HepG2 (cell line): ENCODE data around the gene ZC3H4. TPM values are rescaled to one million over a fixed set of nuclear protein-coding genes. Genes with fewer than 3 reads are reported as not detected.

Experiments used
- FOSL1 ChIP-seq: sonication (generic); formaldehyde crosslinking; IDR thresholded peaks from 2 replicates; pipeline ENCODE4 v1.9.0; 2021; ENCODE audit warnings: missing genetic modification reagents, borderline replicate concordance
- GABPA ChIP-seq, 2 experiments: IDR thresholded peaks; 2 replicates each; pipeline ENCODE4 v1.6.1; 2011 to 2016; ENCODE audit warnings: low read depth in 2 of 2, low read length in 1 of 2, missing biosample characterization in 1 of 2, missing genetic modification characterization in 1 of 2
- KAT2B ChIP-seq: fragments of 150-350 bp; IDR thresholded peaks from 2 replicates; pipeline ENCODE4 v1.6.1; 2014; ENCODE audit warnings: low read depth, low read length, borderline replicate concordance
- MTA3 ChIP-seq: sonication (generic); formaldehyde crosslinking; IDR thresholded peaks from 2 replicates; pipeline ENCODE4 v1.4.0; 2020; ENCODE audit warnings: missing genetic modification reagents
- RBFOX2 ChIP-seq: fragments of 200-400 bp; formaldehyde crosslinking; IDR thresholded peaks from 2 replicates; pipeline ENCODE4 v1.6.1; 2017; ENCODE audit warnings: low read depth, mild to moderate bottlenecking, low read length
- SALL2 ChIP-seq: sonication (generic); formaldehyde crosslinking; IDR thresholded peaks from 2 replicates; pipeline ENCODE4 v1.8.1; 2023; ENCODE audit warnings: mild to moderate bottlenecking, missing genetic modification reagents, inconsistent platforms
- YY1 ChIP-seq: IDR thresholded peaks from 2 replicates; pipeline ENCODE4 v1.6.1; 2011; ENCODE audit warnings: low read length, low read depth, moderate library complexity, mild to moderate bottlenecking; ENCODE audit not compliant: insufficient read depth, insufficient replicate concordance
- ZFY ChIP-seq: sonication (generic); formaldehyde crosslinking; IDR thresholded peaks from 2 replicates; pipeline ENCODE4 v1.4.0; 2020; ENCODE audit warnings: missing genetic modification reagents
- ZNF232 ChIP-seq: sonication (generic); formaldehyde crosslinking; IDR thresholded peaks from 2 replicates; pipeline ENCODE4 v1.4.0; 2020; ENCODE audit warnings: missing genetic modification reagents, borderline replicate concordance
- ZNF550 ChIP-seq: sonication (generic); formaldehyde crosslinking; IDR thresholded peaks from 2 replicates; pipeline ENCODE4 v1.4.0; 2020; ENCODE audit warnings: mild to moderate bottlenecking, missing genetic modification reagents, borderline replicate concordance
- ZNF749 ChIP-seq: sonication (generic); formaldehyde crosslinking; IDR thresholded peaks from 2 replicates; pipeline ENCODE4 v1.8.0; 2022; ENCODE audit warnings: mild to moderate bottlenecking, missing genetic modification reagents, moderate library complexity, borderline replicate concordance
- ZNF75D ChIP-seq: sonication (generic); formaldehyde crosslinking; IDR thresholded peaks from 2 replicates; pipeline ENCODE4 v1.8.1; 2023; ENCODE audit warnings: missing genetic modification reagents, mild to moderate bottlenecking, borderline replicate concordance
- polyA plus RNA-seq, 8 experiments: library from polyadenylated mRNA; depleted of rRNA in 3 of 8; stranded (reverse) in 7 of 8; unstranded in 1 of 8; fragments of >200 nt; fragmentation: Illumina TruSeq in 4 of 8; extraction: Trizol in 4 of 8; gene quantifications; 2 replicates each; pipeline versions ENCODE4 v1.2.1 to v1.2.3, GENCODE V29; 2011 to 2016; ENCODE audit warnings: low read depth in 4 of 8, missing spikeins in 1 of 8, mixed read lengths in 1 of 8; ENCODE audit not compliant: insufficient read depth in 1 of 8
- total RNA-seq, 5 experiments: library from RNA; depleted of rRNA; stranded (reverse); fragments of >200 nt; fragmentation: Illumina TruSeq; extraction: Trizol; gene quantifications; 2 replicates each; pipeline ENCODE4 v1.2.3, GENCODE V29; 2016; ENCODE audit warnings: low read depth in 1 of 5
- TF ChIP-seq, protein P1 (sequence below), 2 experiments: sonication (generic) in 1 of 2; formaldehyde crosslinking in 1 of 2; IDR thresholded peaks; 2 replicates each; pipeline versions ENCODE4 v1.4.0 to v1.6.1; 2018 to 2020; ENCODE audit warnings: missing genetic modification reagents in 2 of 2, borderline replicate concordance in 1 of 2, low read depth in 1 of 2, mild to moderate bottlenecking in 1 of 2, missing biosample characterization in 1 of 2
- TF ChIP-seq, protein P2 (sequence below): sonication (generic); formaldehyde crosslinking; IDR thresholded peaks from 2 replicates; pipeline ENCODE4 v1.5.0; 2020; ENCODE audit warnings: missing genetic modification reagents, mild to moderate bottlenecking, borderline replicate concordance
- TF ChIP-seq, protein P3 (sequence below): sonication (generic); formaldehyde crosslinking; IDR thresholded peaks from 2 replicates; pipeline ENCODE4 v1.4.0; 2020; ENCODE audit warnings: missing genetic modification reagents, borderline replicate concordance
- TF ChIP-seq, protein P4 (sequence below): sonication (generic); formaldehyde crosslinking; IDR thresholded peaks from 2 replicates; pipeline ENCODE4 v1.8.1; 2023; ENCODE audit warnings: mild to moderate bottlenecking, missing genetic modification reagents
- TF ChIP-seq, protein P5 (sequence below): sonication (generic); formaldehyde crosslinking; IDR thresholded peaks from 2 replicates; pipeline ENCODE4 v1.4.0; 2020; ENCODE audit warnings: missing genetic modification reagents

The ZC3H4 gene
- total and polyA plus RNA-seq, 2 of the 13 experiments (the other 11 are each of a cell fraction or from before 2014, with no cell fraction given): 1.8 to 10.7 TPM

DNA sequence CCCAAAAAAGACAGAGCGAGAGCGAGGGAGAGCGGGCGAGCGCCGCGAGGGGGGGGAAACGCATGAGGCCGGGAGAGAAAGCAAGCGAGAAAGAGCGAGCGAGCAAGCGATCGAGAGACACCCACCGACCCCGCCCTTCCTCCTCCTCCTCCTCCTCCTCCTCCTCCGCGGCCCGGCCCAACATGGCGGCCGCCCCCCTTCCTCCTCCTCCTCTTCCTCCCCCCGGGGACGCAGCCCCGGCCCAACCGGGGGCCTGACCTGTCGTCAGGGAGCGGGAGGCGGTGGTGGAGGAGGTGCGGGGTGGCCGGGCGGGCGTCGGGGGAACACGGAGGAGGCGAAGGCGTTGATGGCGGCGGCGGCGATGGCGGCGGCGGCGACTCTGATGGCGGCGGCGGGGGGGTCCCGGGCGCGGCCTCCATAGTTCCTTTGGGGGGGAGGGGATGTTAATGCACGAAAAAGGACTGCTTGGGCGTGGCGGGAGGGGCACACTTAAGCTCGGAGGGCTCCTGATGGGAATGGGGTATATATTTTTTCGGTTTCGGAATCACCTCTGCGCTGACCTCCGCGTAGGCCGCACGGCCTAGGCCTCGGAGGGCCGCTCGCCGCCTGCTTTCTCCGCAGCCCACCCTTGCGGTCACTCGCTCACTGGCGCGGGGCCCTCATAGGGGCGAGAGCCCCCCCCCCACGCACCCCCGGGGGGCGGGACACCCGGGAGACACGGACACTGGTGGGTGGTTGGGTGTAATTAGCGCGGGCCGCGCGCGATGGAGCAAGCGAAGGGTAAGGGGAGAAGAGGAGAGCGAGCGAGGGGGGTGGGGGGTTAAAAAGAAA lies 1.2 kb downstream of the ZC3H4 start (continued):
- TF ChIP-seq, protein P1, sequence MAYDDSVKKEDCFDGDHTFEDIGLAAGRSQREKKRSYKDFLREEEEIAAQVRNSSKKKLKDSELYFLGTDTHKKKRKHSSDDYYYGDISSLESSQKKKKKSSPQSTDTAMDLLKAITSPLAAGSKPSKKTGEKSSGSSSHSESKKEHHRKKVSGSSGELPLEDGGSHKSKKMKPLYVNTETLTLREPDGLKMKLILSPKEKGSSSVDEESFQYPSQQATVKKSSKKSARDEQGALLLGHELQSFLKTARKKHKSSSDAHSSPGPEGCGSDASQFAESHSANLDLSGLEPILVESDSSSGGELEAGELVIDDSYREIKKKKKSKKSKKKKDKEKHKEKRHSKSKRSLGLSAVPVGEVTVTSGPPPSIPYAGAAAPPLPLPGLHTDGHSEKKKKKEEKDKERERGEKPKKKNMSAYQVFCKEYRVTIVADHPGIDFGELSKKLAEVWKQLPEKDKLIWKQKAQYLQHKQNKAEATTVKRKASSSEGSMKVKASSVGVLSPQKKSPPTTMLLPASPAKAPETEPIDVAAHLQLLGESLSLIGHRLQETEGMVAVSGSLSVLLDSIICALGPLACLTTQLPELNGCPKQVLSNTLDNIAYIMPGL (CRISPR knock-in tag; IDR thresholded peaks at IDR 0.05; ENCODE audit: borderline replicate concordance in 1 of 2, low read depth in 1 of 2): peak in 1 of 2 experiments; percentile 54; a peak in 2 of 4 replicates
- TF ChIP-seq, protein P2, sequence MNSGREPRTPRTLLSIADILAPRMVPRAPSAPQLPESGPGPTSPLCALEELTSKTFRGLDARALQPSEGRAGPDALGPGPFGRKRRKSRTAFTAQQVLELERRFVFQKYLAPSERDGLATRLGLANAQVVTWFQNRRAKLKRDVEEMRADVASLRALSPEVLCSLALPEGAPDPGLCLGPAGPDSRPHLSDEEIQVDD (CRISPR knock-in tag): peak; percentile 45; the same call in 1 of the 2 replicates
- TF ChIP-seq, protein P3, sequence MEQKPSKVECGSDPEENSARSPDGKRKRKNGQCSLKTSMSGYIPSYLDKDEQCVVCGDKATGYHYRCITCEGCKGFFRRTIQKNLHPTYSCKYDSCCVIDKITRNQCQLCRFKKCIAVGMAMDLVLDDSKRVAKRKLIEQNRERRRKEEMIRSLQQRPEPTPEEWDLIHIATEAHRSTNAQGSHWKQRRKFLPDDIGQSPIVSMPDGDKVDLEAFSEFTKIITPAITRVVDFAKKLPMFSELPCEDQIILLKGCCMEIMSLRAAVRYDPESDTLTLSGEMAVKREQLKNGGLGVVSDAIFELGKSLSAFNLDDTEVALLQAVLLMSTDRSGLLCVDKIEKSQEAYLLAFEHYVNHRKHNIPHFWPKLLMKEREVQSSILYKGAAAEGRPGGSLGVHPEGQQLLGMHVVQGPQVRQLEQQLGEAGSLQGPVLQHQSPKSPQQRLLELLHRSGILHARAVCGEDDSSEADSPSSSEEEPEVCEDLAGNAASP: peak; percentile 31; the same call in 1 of the 2 replicates
- peak; percentile 92 for TF ChIP-seq ZFY (CRISPR knock-in tag)
- TF ChIP-seq FOSL1: no peak
- TF ChIP-seq ZNF749 (CRISPR knock-in tag): peak; percentile 84; the same call in 1 of the 2 replicates
- peak; percentile 96 for TF ChIP-seq YY1
- TF ChIP-seq, protein P4, sequence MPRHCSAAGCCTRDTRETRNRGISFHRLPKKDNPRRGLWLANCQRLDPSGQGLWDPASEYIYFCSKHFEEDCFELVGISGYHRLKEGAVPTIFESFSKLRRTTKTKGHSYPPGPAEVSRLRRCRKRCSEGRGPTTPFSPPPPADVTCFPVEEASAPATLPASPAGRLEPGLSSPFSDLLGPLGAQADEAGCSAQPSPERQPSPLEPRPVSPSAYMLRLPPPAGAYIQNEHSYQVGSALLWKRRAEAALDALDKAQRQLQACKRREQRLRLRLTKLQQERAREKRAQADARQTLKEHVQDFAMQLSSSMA (CRISPR knock-in tag): no peak
- TF ChIP-seq GABPA (IDR thresholded peaks at IDR 0.05; ENCODE audit: low read depth, low read length): no peak
- TF ChIP-seq GABPA (CRISPR knock-in tag; IDR thresholded peaks at IDR 0.05; ENCODE audit: low read depth): peak; percentile 32; the same call in 1 of the 2 replicates
- TF ChIP-seq ZNF550 (CRISPR knock-in tag): 0 out of 2 replicates have a peak, but pooled peaks have one; percentile 19
- 0 out of 2 replicates have a peak, but pooled peaks have one; percentile 79 for TF ChIP-seq ZNF232
- TF ChIP-seq ZNF75D (CRISPR knock-in tag): 0 out of 2 replicates have a peak, but pooled peaks have one; percentile 8
- TF ChIP-seq, protein P5, sequence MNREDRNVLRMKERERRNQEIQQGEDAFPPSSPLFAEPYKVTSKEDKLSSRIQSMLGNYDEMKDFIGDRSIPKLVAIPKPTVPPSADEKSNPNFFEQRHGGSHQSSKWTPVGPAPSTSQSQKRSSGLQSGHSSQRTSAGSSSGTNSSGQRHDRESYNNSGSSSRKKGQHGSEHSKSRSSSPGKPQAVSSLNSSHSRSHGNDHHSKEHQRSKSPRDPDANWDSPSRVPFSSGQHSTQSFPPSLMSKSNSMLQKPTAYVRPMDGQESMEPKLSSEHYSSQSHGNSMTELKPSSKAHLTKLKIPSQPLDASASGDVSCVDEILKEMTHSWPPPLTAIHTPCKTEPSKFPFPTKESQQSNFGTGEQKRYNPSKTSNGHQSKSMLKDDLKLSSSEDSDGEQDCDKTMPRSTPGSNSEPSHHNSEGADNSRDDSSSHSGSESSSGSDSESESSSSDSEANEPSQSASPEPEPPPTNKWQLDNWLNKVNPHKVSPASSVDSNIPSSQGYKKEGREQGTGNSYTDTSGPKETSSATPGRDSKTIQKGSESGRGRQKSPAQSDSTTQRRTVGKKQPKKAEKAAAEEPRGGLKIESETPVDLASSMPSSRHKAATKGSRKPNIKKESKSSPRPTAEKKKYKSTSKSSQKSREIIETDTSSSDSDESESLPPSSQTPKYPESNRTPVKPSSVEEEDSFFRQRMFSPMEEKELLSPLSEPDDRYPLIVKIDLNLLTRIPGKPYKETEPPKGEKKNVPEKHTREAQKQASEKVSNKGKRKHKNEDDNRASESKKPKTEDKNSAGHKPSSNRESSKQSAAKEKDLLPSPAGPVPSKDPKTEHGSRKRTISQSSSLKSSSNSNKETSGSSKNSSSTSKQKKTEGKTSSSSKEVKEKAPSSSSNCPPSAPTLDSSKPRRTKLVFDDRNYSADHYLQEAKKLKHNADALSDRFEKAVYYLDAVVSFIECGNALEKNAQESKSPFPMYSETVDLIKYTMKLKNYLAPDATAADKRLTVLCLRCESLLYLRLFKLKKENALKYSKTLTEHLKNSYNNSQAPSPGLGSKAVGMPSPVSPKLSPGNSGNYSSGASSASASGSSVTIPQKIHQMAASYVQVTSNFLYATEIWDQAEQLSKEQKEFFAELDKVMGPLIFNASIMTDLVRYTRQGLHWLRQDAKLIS (CRISPR knock-in tag): 0 out of 2 replicates have a peak, but pooled peaks have one; percentile 38
- TF ChIP-seq KAT2B: no peak
- TF ChIP-seq RBFOX2: peak; percentile 93
- peak; percentile 36; the same call in 1 of the 2 replicates for TF ChIP-seq SALL2 (CRISPR knock-in tag)
- TF ChIP-seq MTA3 (CRISPR knock-in tag): no peak
